Thymus (tissue), 11 donors: ENCODE data around the gene EMCN. TPM values are rescaled to one million over a fixed set of nuclear protein-coding genes. Genes with fewer than 3 reads are reported as not detected.
"Not testable (repeated sequence)": the region's sequence is repeated elsewhere in the genome, so short reads cannot be mapped to it uniquely, and the experiment has no call there.

Source experiments
- DNase-seq, 9 donors: peaks; one replicate each; pipeline ENCODE4 v3.0.0-alpha.2; 2013; ENCODE audit warnings: low spot score in 9 of 9, low read depth in 6 of 9, missing footprints in 1 of 9
- H3K27ac ChIP-seq, 2 donors: one replicate each; pipeline ENCODE4 v1.5.1; 2013; ENCODE audit warnings: control low read depth in 1 of 2, low read depth in 1 of 2, low read length in 1 of 2, mild to moderate bottlenecking in 1 of 2, moderate library complexity in 1 of 2
- H3K27me3 ChIP-seq, 2 donors: one replicate each; pipeline ENCODE4 v1.5.1; 2013; ENCODE audit warnings: low read length in 1 of 2; ENCODE audit not compliant: control insufficient read depth in 2 of 2, insufficient read depth in 1 of 2
- H3K36me3 ChIP-seq, 2 donors: one replicate each; pipeline ENCODE4 v1.5.1; 2013; ENCODE audit warnings: low read length in 1 of 2, mild to moderate bottlenecking in 1 of 2, moderate library complexity in 1 of 2; ENCODE audit not compliant: control insufficient read depth in 2 of 2, insufficient read depth in 2 of 2
- H3K4me1 ChIP-seq, 2 donors: one replicate each; pipeline ENCODE4 v1.5.1; 2013; ENCODE audit warnings: low read length in 2 of 2; ENCODE audit not compliant: control insufficient read depth in 2 of 2, insufficient read depth in 2 of 2
- H3K4me3 ChIP-seq, 2 donors: one replicate each; pipeline ENCODE4 v1.5.1; 2013; ENCODE audit warnings: low read length in 2 of 2, control low read depth in 1 of 2, mild to moderate bottlenecking in 1 of 2
- H3K9me3 ChIP-seq, 2 donors: one replicate each; pipeline ENCODE4 v1.5.1; 2013; ENCODE audit warnings: low read length in 1 of 2, mild to moderate bottlenecking in 1 of 2; ENCODE audit not compliant: control insufficient read depth in 2 of 2, insufficient read depth in 1 of 2
- WGBS: extraction: QIAGEN DNeasy Blood & Tissue Kit; methylation state at CpG from one replicate; pipeline ENCODE4 v1.1.7; 2013; 5-methylcytosine and 5-hydroxymethylcytosine counted together
- polyA plus RNA-seq: library from polyadenylated mRNA; stranded (reverse); fragments of 200-250 nt; gene quantifications from one replicate; pipeline ENCODE4 v1.2.3, GENCODE V29; 2013
- total RNA-seq: library from RNA; stranded (reverse); fragments of 120-200 nt; gene quantifications from one replicate; pipeline ENCODE4 v1.2.4, GENCODE V29; 2013
- donor health status: healthy.

The EMCN gene
- total and polyA plus RNA-seq, 2 donors, result 6.0 to 7.9 TPM

GRCh38 chr4:100380401-100380800, 137.4 kb downstream of the EMCN start:
- not testable (repeated sequence) for DNase-seq, H3K4me1 ChIP-seq, H3K4me3 ChIP-seq, H3K9me3 ChIP-seq, H3K36me3 ChIP-seq, H3K27me3 ChIP-seq, H3K27ac ChIP-seq
- 92% methylated on average over 1 of the region's 1 CpG for WGBS

GRCh38 chr4:100379583-100380105, 138.2 kb downstream of the EMCN start:
- H3K36me3 ChIP-seq, result no peaks in the 10 kb centered on the region
- no peak for DNase-seq
- H3K4me3 ChIP-seq, result no peak overlapping the region
- H3K4me1 ChIP-seq, result no peaks in the 10 kb centered on the region
- H3K9me3 ChIP-seq, result no peaks in the 10 kb centered on the region
- H3K27ac ChIP-seq, result no peak overlapping the region
- no peaks in the 10 kb centered on the region for H3K27me3 ChIP-seq
- WGBS, result 96% methylated on average over 5 of the region's 5 CpGs

- Histone ChIP-seq H3K27me3 (no peaks in the 10 kb centered on the region), H3K4me3 (no peak overlapping the region), H3K36me3 (no peaks in the 10 kb centered on the region), H3K9me3 (no peaks in the 10 kb centered on the region), H3K4me1 (no peaks in the 10 kb centered on the region), H3K27ac (no peak overlapping the region)
- WGBS, result 97% methylated on average over 3 of the region's 3 CpGs
- peak in 2 of 9 donors; percentile 7 to 15 for DNase-seq
These were observed 145.4 kb downstream of the EMCN start for GRCh38 chr4:100372432-100372831.

GRCh38 chr4:100369871-100370270, 148.0 kb downstream of the EMCN start:
- H3K36me3 ChIP-seq, result no peaks in the 10 kb centered on the region
- no peaks in the 10 kb centered on the region for H3K27me3 ChIP-seq
- no peak overlapping the region for H3K27ac ChIP-seq
- DNase-seq, result no peak
- H3K4me1 ChIP-seq, result no peaks in the 10 kb centered on the region
- WGBS, result 88% methylated on average over 2 of the region's 2 CpGs
- no peak overlapping the region for H3K4me3 ChIP-seq
- no peaks in the 10 kb centered on the region for H3K9me3 ChIP-seq

- no peaks in the 10 kb centered on the region for H3K36me3 ChIP-seq
- DNase-seq, result no peak
- 84% methylated on average over 1 of the region's 1 CpG for WGBS
- no peak overlapping the region for H3K4me3 ChIP-seq
- H3K4me1 ChIP-seq, result no peaks in the 10 kb centered on the region
- H3K27me3 ChIP-seq, result no peaks in the 10 kb centered on the region
- H3K9me3 ChIP-seq, result no peaks in the 10 kb centered on the region
- no peak overlapping the region for H3K27ac ChIP-seq
These were observed 150.4 kb downstream of the EMCN start for GRCh38 chr4:100367451-100367850.

GRCh38 chr4:100366213-100366612, 151.6 kb downstream of the EMCN start:
- WGBS, result 73% methylated on average over 2 of the region's 2 CpGs
- DNase-seq, result no peak
- no peaks in the 10 kb centered on the region for H3K9me3 ChIP-seq
- no peak overlapping the region for H3K4me3 ChIP-seq
- no peaks in the 10 kb centered on the region for H3K27me3 ChIP-seq
- no peaks in the 10 kb centered on the region for H3K36me3 ChIP-seq
- no peak overlapping the region for H3K27ac ChIP-seq
- H3K4me1 ChIP-seq, result no peaks in the 10 kb centered on the region

GRCh38 chr4:100362366-100362765, 155.5 kb downstream of the EMCN start:
- H3K9me3 ChIP-seq, result no peaks in the 10 kb centered on the region
- no peak overlapping the region for H3K27ac ChIP-seq
- no peaks in the 10 kb centered on the region for H3K27me3 ChIP-seq
- 52% methylated on average over 1 of the region's 1 CpG for WGBS
- DNase-seq, result no peak
- no peaks in the 10 kb centered on the region for H3K36me3 ChIP-seq
- H3K4me3 ChIP-seq, result no peak overlapping the region
- H3K4me1 ChIP-seq, result no peaks in the 10 kb centered on the region

GRCh38 chr4:100361336-100361735, 156.5 kb downstream of the EMCN start:
- DNase-seq, result no peak
- H3K27me3 ChIP-seq, result no peaks in the 10 kb centered on the region
- no peak overlapping the region for H3K27ac ChIP-seq
- H3K9me3 ChIP-seq, result no peaks in the 10 kb centered on the region
- H3K4me1 ChIP-seq, result no peaks in the 10 kb centered on the region
- WGBS, result 89% methylated on average over 1 of the region's 1 CpG
- H3K36me3 ChIP-seq, result no peaks in the 10 kb centered on the region
- no peak overlapping the region for H3K4me3 ChIP-seq

GRCh38 chr4:100360211-100360610, 157.6 kb downstream of the EMCN start:
- Histone ChIP-seq H3K9me3 (no peaks in the 10 kb centered on the region), H3K36me3 (no peaks in the 10 kb centered on the region), H3K27ac (no peak overlapping the region), H3K27me3 (no peaks in the 10 kb centered on the region), H3K4me3 (no peak overlapping the region), H3K4me1 (no peaks in the 10 kb centered on the region)
- DNase-seq, result no peak
- WGBS, result 86% methylated on average over 1 of the region's 1 CpG

GRCh38 chr4:100359441-100359840, 158.4 kb downstream of the EMCN start:
- no peaks in the 10 kb centered on the region for H3K9me3 ChIP-seq
- no peak for DNase-seq
- 87% methylated on average over 2 of the region's 2 CpGs for WGBS
- no peaks in the 10 kb centered on the region for H3K4me1 ChIP-seq
- H3K36me3 ChIP-seq, result no peaks in the 10 kb centered on the region
- H3K4me3 ChIP-seq, result no peak overlapping the region
- H3K27me3 ChIP-seq, result no peaks in the 10 kb centered on the region
- H3K27ac ChIP-seq, result no peak overlapping the region
